ENCODE measurements around the gene EIF2B1. TPM values are rescaled to one million over a fixed set of nuclear protein-coding genes. Genes with fewer than 3 reads are reported as not detected.
A peak's percentile ranks its signal among the peaks of the same experiment; 100 is the strongest.
"Not testable (repeated sequence)": the region's sequence is repeated elsewhere in the genome, so short reads cannot be mapped to it uniquely, and the experiment has no call there.

The EIF2B1 gene
- total RNA-seq, 1 experiment from 2014 or later, result 170 TPM

DNA sequence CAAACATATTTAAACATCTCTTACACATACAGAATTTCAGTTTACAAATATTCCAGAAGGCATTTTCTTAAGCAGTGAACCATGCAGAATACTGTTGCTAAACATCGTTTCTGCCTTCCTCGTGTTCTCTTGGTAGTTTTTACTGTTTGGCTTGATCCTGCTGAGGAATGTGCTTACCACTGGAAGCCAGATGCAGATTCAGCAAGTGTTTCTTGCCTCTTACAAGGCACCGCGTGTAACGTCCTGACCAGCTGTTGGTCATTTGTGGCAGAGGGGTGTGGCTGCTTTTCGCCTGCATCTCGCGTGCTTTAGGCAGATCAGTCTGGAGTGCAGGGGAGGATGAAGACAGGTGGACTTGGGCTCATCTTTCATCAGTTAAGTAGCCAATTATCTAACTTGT is 12.4 kb downstream of the EIF2B1 start:
- DNase-seq (ENCODE audit: low read depth), result no peak

DNA sequence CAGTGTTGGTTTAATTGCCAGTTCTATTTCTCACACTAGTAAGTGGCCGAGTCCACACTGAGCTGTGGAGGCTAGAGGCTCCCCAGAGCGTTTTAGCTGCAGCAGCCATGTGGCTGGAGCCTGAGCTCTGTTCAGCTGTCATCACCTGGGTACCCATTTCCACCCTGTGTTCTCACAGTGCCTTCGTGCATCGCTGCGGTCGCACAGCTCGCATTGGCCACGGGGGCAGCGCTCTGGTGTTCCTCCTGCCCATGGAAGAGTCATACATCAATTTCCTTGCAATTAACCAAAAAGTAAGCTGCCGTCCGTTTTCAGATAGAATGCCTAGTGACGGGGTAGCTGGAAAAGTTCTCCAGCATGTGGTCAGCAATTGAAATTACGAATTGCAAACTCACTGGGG is 15.9 kb downstream of the EIF2B1 start:
- DNase-seq (ENCODE audit: low read depth), result no peak

DNA sequence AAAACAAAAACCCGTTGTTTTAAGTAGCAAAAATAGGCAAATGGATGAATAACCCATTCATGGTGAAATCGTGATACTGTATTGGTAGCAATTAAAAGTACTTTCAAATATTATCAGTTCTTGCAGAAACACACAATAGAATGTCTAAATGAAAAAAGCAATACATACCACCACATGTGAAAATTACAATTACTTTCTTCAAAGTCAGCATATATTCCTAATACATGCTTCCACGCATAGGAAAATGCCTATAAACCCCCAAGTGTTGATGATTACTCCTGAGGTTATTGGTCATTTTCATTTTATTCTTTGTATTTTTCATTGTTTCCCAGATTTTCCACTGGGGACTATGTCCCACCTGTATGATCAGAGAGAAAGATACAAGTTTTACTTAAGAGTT is 16.3 kb downstream of the EIF2B1 start:
- no peak for DNase-seq (ENCODE audit: low read depth)

DNA sequence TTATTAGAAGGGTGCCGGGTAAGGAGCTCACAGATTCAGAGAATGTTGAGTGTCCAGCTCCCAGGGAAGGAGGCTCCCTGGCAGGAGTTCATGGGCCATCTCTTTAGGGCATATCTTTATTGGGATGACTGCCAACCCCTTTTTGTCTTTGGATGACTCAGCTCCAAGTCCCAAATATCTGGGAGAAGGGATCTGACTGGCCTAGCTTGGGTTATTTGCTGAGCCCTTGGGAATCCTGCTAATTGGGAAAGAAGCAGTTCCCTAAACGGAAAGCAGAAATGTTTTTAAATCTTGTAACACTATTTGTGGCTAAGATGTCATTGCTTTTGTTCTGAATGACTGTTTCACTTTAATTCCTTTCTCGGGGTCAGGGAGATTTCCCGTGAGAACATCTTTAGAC is 19.0 kb downstream of the EIF2B1 start:
- DNase-seq (ENCODE audit: low read depth), result peak; percentile 13

DNA sequence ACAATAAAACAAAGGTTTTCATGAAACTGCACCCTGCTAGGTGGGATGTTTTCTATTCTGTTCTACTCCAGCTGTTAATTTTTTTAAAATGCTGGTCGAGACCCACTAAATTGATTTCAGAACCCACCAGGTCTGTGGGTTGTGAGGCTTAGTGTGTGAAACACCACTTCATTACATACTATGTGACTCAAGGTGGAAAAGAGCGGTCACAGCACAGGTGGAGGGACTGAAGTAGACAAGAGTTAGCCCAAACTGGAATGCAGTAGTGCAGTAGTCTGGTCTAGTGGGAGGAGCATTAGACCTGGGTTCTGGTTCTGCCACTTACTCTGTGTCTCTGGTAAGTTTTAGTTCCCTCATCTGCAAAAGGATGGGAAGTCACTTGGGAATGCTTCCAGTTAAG is 19.4 kb downstream of the EIF2B1 start:
- no peak for DNase-seq (ENCODE audit: low read depth)

DNA sequence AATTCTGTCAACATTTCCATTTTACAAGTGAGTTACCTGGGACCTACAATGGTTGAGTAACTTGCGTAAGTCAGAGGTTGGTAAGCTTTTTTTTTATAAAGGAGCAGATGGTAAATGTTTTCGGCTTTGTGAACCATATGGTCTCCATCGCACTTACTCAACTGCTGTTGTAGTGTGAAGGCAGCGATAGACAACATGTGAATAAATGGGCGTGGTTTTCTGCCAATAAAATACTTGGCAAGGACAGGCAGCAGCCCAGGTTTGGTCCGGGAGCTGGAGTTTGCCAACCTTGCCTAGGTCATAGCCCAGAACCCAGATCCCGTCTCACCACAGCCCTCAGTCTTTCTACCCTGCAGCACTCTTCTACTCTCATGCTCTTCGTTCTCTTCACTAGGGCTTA is 25.3 kb downstream of the EIF2B1 start:
- no peak for DNase-seq (ENCODE audit: low read depth)

DNA sequence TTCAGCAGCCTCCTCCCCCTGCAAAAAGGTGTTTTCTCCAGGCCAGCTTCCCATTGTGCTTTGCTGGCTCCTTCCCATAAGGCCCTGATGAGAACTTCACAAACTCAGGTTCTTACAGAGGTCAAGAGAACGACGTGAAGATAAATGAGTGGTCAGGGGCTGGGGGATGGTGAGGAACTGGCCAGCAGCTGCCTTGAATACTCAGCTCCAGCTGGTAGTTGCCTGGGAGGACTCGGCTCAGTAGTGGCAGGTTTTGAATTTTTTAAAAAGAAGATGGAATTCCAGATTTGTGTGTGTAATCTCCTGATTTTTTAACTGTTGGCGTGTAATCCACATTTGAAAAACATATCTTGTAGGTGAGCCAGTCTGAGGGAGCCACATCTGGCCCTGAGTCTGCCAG is 25.7 kb downstream of the EIF2B1 start:
- no peak for DNase-seq (ENCODE audit: low read depth)

DNA sequence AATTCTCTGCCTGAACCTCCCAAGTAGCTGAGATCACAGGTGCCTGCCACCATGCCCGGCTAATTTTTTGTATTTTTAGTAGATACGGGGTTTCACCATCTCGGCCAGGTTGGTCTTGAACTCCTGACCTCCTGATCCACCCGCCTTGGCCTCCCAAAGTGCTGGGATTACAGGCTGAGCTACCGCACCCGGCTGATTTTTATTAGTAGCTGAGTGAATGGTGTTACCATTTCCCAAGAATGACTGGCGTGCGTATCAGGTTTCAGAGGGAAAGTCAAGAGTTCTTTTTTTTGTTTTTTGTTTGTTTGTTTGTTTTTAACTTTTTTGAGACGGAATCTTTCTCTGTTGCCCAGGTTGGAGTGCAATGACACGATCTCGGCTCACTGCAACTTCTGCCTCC is 30.0 kb downstream of the EIF2B1 start:
- DNase-seq (ENCODE audit: low read depth), result not testable (repeated sequence)

DNA sequence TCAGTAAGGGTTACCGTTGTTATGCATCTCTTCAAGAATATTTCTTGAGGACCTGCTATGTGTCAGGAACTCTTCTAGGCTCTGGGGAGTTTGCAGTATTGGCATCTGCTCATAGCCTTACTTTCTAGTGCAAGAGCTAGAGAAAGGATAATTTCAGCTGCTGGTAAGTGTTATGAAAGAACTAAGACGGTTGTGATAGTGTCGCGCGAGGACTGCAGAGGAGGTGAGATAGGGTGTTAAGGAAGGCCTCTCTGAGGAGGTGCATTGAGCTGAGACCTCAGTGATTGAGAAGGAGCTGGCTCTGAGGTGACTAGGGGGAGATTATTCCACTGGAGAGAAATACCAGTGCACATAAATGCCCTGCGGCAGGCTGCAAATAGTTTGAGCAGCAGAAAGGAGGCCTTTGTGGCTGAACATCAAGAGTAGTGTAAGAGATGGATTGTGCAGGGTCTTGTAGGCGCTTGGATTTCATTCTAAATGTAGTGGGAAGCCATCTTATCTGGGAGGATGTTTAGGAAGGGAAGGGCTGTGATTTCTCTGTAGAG is 30.8 kb downstream of the EIF2B1 start:
- no peak for DNase-seq (ENCODE audit: low read depth)

DNA sequence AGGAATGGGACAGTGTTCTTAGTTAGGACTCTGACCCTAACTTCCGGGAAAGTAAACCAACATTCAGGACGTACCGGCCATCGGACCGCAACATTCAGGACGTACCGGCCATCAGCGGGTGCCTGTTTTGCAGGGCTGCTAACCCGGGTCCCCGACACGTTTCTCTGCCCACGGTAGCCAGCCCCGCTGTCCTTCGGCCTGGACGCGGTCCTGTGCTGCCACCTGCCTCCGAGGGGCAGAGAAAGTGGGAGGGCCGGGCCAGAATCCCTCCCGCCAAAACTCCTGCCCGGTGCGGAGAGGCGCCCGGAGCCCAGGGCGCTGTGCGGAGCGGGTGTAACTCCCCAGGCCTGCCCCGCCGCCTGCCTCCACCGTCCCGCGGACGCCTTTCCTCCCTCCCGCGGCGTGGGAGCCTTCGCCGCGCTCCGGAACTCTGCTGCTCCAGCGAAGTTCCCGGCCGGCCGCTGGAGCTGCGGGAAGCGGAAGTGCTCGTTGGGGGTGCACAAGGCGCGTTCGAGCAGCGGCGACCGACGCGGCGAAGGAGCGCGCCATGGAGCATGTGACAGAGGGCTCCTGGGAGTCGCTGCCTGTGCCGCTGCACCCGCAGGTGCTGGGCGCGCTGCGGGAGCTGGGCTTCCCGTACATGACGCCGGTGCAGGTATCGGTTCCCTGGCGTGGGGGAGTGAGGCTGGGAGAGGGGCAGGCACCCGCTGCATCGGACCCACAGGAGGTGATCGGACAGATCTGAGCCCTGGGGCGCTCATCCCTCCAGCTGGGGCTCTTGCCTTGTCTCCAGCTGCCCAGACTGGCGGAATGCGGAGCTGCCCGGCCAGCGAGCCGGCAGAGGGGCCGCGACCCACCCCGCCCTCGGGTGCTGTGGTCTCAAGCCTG is 31.6 kb downstream of the EIF2B1 start, which contains the start of gene DDX55:
Gene DDX55 (plus strand): TSS at position 498 of the 888 bp plus-strand sequence. CDS start 50 bp downstream, at position 548.
- peak; percentile 73 for DNase-seq (ENCODE audit: low read depth)

DNA sequence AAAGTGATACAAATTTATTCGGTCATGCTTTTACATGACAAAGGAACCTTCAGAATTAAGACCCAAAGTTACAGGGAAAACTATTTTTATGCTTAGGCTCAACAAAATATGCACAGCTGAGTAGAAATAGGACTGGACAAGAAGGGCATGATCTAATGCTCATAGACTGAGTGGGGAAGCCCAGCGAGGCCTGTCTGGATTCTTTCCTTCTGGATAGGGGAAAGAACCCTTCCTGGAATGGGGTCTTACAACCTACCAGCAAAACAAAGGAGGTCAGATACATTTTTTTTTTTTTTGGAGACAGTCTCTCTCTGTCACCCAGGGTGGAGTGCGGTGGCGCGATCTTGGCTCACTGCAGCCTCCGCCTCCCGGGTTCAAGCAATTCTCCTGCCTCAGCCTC is 33.8 kb downstream of the EIF2B1 start:
- no peak for DNase-seq (ENCODE audit: low read depth)

DNA sequence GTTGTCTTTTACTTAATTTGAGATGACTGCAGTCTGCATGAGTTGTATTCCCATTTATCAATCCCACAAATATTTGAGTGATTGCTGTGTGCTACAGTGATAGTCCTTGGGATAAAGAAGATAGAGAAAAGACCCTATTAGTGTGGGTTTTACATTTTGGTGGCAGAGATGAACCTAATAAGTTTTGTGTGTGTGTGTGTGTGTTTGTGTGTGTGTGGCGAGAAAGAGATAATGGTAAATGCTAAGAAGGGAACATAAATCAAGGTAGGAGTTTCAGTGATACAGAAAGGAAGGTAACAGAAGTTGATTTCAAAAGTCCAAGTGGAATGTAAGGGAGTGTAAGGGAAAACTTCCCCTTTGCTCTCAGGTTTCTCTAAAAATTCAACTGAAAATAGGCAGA is 34.2 kb downstream of the EIF2B1 start:
- no peak for DNase-seq (ENCODE audit: low read depth)

DNA sequence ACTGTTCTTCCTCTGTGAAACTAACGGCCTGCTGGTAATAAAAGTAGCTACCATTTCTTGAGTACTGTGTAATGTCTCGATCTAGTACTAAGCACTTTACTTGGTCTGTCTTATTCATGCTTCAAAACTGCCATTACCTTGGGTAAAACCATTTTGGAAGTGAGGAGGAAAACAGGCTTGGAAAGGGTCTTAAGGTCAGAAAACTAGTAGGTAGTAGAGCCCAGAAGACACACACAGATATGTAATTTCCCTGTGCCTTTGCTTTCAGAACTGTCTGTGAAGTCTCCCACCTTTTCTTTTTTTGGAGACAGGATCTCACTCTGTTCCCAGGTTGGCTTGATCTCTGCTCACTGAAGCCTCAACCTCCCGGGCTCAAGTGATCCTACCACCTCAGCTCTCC is 35.0 kb downstream of the EIF2B1 start:
- no peak for DNase-seq (ENCODE audit: low read depth)

DNA sequence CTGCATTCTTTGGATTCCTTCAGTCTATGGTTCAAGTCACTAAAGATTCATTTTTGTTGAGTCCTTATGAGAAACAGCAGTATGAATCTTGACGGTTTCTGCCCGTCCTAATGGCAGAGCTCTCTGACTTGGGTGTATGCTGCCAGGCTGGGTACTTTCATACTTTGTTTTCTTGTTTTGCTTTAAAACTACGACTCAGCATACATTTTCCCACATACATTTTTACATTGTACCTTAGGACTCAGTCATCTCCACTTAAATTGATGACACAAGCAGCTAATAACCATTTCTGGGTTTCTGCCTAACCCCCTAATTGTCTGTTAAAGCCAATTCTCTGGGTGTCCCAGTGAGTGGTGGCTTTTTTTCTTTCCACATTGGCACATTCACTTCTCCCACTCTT is 36.4 kb downstream of the EIF2B1 start:
- no peak for DNase-seq (ENCODE audit: low read depth)

DNA sequence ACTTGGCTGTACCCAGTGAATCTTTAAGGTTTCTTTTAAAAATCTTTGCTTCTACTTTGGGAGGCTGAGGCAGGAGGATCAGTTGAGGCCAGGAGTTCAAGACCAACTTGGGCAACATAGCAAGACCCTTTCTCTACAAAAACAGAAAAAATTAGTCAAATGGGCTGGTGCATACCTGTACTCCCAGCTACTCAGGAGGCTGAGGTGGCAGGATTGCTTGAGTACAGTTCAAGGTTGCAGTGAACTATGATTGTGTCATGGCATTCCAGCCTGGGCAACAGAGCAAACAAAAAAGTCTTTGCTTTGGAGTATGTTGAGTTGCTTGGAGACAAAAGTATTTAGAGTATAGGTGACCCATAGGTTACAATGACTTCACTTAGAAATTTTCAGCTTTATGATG is 37.8 kb downstream of the EIF2B1 start:
- DNase-seq (ENCODE audit: low read depth), result no peak

DNA sequence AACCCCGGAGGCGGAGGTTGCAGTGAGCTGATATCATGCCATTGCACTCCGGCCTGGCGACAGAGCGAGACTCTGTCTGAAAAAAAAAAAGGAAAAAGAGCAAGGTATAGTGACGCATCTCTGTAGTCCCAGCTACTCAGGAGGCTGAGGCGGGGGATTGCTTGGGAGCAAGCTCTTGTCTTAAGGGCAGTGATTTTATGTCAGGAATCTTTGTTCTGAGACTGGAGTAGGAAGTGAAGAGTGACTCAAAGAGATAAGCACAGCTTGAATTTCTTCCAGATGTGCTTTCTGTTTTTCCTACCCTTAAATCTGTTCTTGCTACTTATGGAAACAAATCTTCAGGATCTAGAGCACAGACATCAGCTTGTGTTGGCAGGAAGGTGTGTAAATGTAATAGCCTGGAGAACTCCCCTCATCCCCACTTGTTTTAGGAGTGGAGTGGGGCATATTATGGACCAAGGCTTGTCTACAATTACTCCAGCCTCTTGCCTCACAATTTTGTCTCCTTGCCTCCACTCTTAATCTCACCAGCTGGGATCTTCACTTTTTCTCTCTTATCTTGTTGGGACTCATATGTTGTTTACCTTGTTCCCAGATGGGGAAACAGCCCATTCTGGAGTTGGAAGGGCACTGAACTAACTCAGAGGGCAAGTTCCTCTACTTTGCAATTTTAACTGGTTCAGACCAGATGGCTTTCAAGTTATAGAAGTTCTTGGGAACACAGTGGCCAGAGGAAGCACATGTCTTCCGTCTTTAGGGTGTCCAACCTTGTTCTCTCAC is 41.6 kb downstream of the EIF2B1 start:
- peak; percentile 24 for DNase-seq (ENCODE audit: low read depth)

DNA sequence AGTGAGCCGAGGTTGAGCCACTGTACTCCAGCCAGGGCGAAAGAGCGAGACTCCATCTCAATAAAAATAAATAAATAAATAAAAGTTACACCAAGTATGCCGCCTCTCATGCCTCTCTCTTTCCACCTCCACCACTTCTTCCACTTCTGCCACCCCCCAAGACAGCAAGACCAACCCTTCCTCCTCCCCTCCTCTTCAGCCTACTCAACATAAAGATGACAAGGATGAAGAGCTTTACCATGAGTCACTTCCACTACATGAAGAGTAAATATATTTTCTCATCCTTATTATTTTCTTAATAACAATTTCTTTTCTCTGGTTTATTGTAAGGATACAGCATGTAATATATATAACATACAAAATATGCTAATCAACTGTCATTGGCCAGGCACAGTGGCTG is 52.7 kb downstream of the EIF2B1 start:
- no peak for DNase-seq (ENCODE audit: low read depth)

DNA sequence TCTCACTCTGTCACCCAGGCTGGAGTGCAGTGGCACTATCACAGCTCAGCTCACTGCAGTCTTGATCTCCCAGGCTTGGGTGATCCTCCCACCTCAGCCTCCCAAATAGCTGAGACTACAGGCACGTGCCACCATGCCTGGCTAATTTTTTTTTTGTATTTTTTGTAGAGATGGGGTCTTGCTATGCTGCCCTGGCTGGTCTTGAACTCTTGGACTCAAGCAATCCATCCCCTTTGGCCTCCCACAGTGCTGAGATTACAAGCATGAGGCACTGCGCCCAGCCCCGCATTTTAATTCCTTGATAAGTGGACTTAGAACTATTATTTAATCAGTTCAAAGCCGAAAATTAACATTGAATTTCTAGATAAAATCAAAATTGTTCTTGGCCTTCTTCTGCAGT is 54.7 kb downstream of the EIF2B1 start:
- DNase-seq (ENCODE audit: low read depth), result not testable (repeated sequence)

DNA sequence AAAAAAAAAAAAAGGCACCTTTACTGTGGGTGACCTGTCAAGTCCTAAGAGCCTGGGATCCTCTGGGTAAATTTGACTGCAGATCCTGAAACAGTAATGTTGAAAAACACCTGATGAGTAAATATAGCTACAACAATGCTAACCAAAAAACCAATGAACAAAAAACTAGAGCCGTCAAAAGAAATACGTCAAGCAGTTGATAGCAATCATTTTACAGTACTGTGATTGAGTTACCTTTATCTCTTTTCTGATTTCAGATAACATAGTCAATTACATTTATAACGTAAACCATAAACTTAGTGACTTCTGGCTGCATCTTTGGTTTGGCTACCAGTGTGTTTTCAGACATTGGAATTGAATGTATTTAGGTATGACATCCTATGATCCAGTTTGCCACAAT is 55.2 kb downstream of the EIF2B1 start:
- DNase-seq (ENCODE audit: low read depth), result no peak

DNA sequence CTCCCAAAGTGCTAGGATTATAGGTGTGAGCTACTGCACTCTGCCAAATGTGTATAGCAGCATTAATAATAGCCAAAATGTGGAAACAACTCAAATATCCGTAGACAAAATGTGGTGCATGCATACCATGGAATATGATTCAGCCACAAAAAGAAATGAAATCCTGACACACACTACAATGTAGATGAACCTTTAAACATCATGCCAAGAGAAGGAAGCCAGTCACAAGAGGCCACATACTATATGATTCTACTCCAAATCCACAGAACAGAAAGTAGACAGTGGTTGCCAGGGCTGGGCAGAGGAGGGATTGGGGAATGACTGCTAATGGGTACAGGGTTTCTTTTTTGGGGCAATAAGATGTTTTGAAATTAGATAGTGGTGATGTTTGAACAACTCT is 56.9 kb downstream of the EIF2B1 start:
- DNase-seq (ENCODE audit: low read depth), result no peak

DNA sequence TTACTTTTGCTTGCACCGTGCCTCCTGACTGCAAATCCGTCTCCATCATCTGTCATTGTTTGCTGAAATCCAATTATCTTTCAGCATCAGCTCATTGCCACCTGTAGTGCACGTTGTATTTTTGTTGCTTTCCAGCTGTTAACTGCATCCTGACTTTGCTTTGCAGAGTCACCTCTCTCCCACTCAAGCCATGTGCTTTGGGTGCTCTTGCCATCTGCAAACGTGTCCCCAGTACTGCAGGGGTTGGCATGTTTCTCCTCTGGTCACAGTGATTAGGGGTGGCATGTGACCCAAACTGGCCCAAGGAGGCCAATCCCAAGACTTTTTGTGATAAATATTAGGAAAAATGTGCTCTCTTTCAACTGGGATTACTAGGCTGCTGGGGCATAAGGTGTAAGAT is 59.6 kb downstream of the EIF2B1 start:
- DNase-seq (ENCODE audit: low read depth), result no peak

DNA sequence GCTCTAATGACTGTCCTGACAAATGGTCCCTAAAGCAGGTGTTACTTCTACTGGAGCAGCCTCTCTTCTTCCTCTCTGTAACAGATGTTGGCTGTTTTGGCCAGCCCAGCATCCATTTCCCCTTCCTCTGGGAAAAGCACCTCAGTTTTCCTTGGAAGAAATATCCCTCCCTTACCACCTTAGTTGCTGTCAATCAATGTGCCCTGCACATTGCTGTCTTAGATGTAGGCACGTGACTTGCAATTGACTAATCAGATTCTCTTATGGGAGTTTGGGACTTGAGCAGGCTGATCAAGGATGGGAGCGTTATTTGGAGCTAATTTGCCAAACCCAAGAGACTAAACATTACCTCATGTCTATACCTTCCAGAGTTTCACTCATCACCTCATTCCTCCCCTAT is 61.1 kb downstream of the EIF2B1 start:
- no peak for DNase-seq (ENCODE audit: low read depth)
